ENCODE results near the gene CGNL1. TPM values are rescaled to one million over a fixed set of nuclear protein-coding genes. Genes with fewer than 3 reads are reported as not detected.

Gene CGNL1
- total RNA-seq, 1 donor from 2014 or later: 3.5 TPM

DNA sequence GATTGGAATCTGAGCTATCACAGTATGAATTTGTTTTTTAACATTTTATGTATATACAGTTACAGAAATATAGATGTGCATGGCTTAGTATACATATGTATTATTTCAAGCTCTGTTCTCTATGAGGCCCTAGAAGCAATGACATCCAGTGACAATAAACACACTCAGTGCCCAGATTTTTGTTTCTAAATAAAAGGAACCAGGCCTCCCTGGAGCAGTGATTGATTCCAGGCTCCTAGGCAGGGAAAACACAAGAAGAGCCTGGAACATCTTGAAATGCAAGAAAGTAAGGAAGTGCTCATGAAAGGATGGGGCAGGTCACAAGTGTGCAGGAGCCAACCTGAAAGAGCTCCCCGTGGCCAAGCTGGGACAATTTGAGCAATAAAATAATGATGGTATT lies 18.5 kb upstream of the CGNL1 start:
- Histone ChIP-seq H3K36me3 (no peaks in the 10 kb centered on the region), H3K27me3 (no peaks in the 10 kb centered on the region), H3K4me3 (no peak overlapping the region), H3K4me1 (no peaks in the 10 kb centered on the region), H3K9me3 (no peaks in the 10 kb centered on the region), H3K27ac (no peak overlapping the region)
- intact Hi-C loops (cut with DNase I): no loop called here
- TF ChIP-seq, protein P1, sequence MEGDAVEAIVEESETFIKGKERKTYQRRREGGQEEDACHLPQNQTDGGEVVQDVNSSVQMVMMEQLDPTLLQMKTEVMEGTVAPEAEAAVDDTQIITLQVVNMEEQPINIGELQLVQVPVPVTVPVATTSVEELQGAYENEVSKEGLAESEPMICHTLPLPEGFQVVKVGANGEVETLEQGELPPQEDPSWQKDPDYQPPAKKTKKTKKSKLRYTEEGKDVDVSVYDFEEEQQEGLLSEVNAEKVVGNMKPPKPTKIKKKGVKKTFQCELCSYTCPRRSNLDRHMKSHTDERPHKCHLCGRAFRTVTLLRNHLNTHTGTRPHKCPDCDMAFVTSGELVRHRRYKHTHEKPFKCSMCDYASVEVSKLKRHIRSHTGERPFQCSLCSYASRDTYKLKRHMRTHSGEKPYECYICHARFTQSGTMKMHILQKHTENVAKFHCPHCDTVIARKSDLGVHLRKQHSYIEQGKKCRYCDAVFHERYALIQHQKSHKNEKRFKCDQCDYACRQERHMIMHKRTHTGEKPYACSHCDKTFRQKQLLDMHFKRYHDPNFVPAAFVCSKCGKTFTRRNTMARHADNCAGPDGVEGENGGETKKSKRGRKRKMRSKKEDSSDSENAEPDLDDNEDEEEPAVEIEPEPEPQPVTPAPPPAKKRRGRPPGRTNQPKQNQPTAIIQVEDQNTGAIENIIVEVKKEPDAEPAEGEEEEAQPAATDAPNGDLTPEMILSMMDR (IDR thresholded peaks at IDR 0.05): no peak
- DNase-seq (ENCODE audit: low spot score in 2 of 2): no peak

DNA sequence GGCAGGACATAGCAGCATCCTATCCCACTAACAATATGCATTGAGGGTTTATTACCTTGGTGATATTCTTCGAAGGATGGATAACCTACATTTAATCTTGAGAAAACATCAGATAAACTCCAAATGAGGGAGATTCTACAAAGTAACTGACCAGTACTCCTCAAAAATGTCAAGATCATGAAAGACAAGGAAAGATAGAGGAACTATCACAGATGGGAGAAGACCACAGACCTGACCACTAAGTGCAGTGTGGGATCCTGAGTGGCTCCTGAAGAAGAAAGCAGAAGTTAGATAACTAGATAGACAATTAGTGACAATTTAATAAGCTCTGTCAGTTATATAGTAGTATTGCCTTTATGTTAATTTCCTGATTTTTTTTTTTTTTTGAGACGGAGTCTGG lies 17.7 kb upstream of the CGNL1 start:
- Histone ChIP-seq H3K27me3 (no peaks in the 10 kb centered on the region), H3K4me3 (no peak overlapping the region), H3K36me3 (no peaks in the 10 kb centered on the region), H3K9me3 (no peaks in the 10 kb centered on the region), H3K27ac (no peak overlapping the region), H3K4me1 (no peaks in the 10 kb centered on the region)
- no peak for DNase-seq (ENCODE audit: low spot score in 2 of 2)
- intact Hi-C loops (cut with DNase I): no loop called here
- TF ChIP-seq, protein P1 (IDR thresholded peaks at IDR 0.05): no peak

DNA sequence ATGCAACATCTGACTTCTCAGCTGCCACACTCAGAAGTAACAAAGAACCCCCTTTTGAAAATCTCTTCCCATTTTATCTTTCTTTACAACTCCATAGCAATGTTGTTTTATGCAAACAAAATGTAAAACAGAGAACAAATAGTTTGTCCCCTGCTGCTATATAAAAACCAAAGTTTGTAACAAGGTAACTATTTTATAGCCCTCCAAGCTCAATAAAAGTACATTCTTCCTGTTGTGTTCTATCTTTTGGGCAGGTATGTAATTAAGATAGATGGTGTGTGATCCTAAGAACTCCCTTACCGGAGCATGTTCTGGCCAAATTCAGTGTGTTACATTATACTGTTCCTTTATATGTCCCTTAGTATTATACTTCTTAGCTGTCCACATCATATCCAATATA lies 12.6 kb upstream of the CGNL1 start:
- H3K4me3 ChIP-seq: no peak overlapping the region
- intact Hi-C loops (cut with DNase I): no loop called here
- no peaks in the 10 kb centered on the region for H3K4me1 ChIP-seq
- H3K36me3 ChIP-seq: no peaks in the 10 kb centered on the region
- TF ChIP-seq, protein P1 (IDR thresholded peaks at IDR 0.05): no peak
- H3K9me3 ChIP-seq: no peaks in the 10 kb centered on the region
- H3K27me3 ChIP-seq: no peaks in the 10 kb centered on the region
- no peak for DNase-seq (ENCODE audit: low spot score in 2 of 2)
- H3K27ac ChIP-seq: no peak overlapping the region

DNA sequence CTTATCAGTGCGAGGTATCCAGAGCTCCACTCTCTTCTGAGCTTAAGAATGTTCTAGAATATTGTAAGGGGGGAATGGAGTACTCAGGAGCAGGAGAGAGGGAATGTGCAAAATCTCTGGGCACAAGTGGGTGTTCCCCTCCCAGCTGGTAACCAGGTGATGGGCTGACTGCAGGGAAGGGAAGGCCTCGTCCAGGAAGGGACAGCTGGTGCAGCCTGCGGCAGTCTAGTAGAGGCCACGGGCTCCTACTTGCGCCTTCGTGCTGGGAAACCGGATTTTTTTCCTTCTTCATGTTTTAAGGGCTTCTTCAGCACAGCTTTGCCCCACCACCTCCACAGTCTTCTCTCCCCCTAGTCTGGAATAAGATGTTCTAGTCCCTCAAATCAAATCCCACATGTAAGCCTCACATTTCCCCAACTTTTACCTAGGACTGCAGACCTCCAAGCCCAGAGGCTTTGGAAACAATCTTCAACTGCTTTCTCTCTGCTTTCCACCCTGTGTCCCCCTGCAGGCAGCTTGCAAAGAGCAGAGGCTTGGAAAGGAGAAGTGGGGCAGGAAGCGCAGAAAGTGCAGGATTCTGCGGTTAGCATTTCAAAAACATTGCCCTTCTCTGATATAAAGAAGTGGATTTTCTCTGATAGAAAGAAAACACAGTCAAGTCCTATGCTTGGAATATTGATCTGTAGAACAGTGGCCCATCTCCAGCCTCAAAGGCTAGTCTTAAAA lies 11.9 kb upstream of the CGNL1 start:
- TF ChIP-seq, protein P1 (IDR thresholded peaks at IDR 0.05): peak in 1 of 3 experiments; percentile 38
- no peak for DNase-seq (ENCODE audit: low spot score in 2 of 2)

DNA sequence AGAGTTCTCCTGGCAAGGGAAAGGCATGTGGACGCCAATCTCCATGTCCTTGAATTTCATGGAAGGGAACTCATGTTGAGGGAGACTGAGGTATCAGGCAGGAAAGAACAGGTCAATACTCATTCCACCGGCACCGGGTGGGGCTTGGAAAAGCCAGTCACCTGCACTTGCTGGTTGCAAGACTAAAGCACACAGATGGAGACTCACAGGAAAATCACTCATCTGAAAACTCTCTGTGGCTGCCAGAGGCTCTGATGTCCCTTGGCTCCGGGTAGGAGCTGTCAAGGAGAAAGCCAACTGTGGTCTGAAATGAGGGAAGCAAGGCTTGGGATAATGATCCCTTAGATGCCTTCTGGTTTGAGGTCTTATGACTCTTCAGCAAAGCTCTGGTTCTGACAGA lies 8.7 kb upstream of the CGNL1 start:
- Histone ChIP-seq H3K27ac (no peak overlapping the region), H3K27me3 (no peaks in the 10 kb centered on the region), H3K4me3 (no peak overlapping the region), H3K4me1 (no peaks in the 10 kb centered on the region), H3K36me3 (no peaks in the 10 kb centered on the region), H3K9me3 (no peaks in the 10 kb centered on the region)
- DNase-seq (ENCODE audit: low spot score in 2 of 2): no peak
- TF ChIP-seq, protein P1 (IDR thresholded peaks at IDR 0.05): no peak
- intact Hi-C loops (cut with DNase I): no loop called here

More for the DNA sequence above, 11.9 kb upstream of the CGNL1 start:
- intact Hi-C loops (cut with DNase I): no loop called here
- Histone ChIP-seq H3K9me3 (no peaks in the 10 kb centered on the region), H3K27ac (no peak overlapping the region), H3K4me3 (no peak overlapping the region), H3K4me1 (no peaks in the 10 kb centered on the region), H3K27me3 (no peaks in the 10 kb centered on the region), H3K36me3 (no peaks in the 10 kb centered on the region)
